PC-3 (cell line): ENCODE results near the gene MRM2.

ENCODE experiments used
- EZH2phosphoT487 ChIP-seq: fragments of 300-600 bp; sonication (generic); IDR thresholded peaks from 2 replicates; pipeline ENCODE4 v1.6.1; 2018; ENCODE audit warnings: mild to moderate bottlenecking, antibody characterized with exemption, low read length, borderline replicate concordance
- TF ChIP-seq, protein P1 (sequence below): fragments of 300-600 bp; sonication (generic); conservative IDR thresholded peaks from 2 replicates; pipeline ENCODE4 v1.5.1; 2017; ENCODE audit warnings: antibody characterized with exemption, low read depth, mild to moderate bottlenecking, low read length

DNA sequence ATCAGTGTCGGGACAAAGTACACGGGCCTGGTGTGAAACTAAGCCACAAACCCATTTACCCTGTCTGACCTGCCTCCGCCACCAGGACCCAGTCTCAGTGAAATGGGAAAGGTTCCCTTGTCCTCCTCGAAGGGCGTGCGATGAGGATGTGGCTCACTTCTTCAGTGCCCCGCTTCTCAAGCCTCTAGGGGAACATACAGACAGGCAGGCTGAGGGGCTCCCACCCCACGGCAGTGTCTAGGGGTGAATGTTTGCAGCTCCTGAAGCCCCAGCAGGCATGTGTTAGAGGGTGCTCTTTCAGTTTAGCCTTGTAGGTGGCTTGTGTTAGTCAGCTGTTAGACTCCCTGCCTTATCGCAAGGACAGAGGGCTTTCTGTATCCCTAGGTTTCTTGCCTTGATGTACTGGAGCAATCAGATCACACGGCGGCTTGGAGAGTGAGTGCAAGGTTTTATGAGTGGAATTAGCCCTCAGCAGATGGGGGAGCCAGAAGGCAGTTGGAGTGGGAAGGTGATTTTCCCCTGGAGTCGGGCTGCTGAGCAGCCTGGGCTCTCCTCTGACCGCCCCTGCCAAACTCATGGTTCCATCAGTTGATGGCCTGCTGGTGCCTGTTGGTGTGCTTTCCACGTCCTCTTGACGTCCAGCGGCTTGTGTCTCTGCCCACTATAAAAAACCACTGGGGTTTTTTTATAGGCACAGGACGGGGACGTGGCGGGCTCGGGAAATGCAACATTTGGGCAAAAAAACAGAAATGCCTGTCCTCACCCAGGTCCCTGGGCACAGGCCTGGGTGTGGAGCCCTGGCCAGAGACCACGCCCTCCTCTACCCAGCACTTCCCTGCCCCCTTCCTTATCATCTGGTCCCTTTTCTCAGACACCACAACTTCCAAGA, 780 bp upstream of the MRM2 start:
- TF ChIP-seq, protein P1, sequence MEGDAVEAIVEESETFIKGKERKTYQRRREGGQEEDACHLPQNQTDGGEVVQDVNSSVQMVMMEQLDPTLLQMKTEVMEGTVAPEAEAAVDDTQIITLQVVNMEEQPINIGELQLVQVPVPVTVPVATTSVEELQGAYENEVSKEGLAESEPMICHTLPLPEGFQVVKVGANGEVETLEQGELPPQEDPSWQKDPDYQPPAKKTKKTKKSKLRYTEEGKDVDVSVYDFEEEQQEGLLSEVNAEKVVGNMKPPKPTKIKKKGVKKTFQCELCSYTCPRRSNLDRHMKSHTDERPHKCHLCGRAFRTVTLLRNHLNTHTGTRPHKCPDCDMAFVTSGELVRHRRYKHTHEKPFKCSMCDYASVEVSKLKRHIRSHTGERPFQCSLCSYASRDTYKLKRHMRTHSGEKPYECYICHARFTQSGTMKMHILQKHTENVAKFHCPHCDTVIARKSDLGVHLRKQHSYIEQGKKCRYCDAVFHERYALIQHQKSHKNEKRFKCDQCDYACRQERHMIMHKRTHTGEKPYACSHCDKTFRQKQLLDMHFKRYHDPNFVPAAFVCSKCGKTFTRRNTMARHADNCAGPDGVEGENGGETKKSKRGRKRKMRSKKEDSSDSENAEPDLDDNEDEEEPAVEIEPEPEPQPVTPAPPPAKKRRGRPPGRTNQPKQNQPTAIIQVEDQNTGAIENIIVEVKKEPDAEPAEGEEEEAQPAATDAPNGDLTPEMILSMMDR = no peak
- no peak for TF ChIP-seq EZH2phosphoT487
